ENCODE data around the gene IKZF4. TPM values are rescaled to one million over a fixed set of nuclear protein-coding genes. Genes with fewer than 3 reads are reported as not detected.

The IKZF4 gene
- total and polyA plus RNA-seq, 2 of the 8 experiments (the other 6 are each of a cell fraction or from before 2014, with no cell fraction given), result 8.0 to 13.3 TPM

DNA sequence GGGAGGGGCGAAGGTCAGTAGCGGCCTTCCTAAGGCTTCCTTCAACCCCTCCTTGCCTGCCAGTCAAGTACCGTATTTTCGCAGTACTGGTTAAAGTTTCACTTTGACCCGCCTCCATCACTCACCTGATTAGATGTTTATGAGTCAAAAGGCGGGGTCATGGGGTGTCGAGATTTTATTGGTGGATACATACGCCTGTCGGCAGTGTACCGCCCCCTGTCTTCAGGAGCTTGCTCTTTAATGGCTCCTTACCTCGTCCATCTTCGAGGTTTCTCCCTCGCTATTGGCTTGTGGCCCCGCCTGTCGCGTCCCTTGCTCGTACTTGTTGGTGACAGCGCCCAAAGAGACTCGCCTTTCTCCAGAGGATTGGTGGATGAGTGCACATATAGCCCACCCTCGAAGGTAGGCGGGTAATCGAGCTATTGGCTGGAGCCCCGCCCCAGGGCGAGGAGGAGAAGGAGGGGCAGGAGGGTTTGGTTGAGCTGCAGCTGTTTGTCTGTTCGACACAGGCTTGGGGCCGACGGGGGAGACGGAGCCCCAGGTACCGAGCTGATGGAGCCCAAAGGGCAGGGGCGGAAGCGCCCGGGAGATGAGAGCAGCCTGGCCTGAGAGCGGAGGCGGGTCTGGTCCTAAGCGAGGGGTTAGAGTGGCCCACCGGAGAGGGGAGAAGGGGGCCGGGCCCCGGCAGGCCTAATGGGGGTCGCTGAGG lies 47.1 kb upstream of the IKZF4 start, which contains the start of gene RAB5B:
RAB5B (plus strand) TSS at position 480 of the 709 bp plus-strand sequence. CDS start 12,883 bp downstream, outside the sequence.
- ChIA-PET CTCF (ENCODE audit: partially characterized antibody) (interaction anchor here (1.2 to 2.6 kb wide), 7 partner anchors 10 to 235 kb away, joined by 3 to 14 read pairs (median 6); partner anchors contain the start of genes ORMDL2 and SARNP), POLR2A (ENCODE audit: partially characterized antibody) (interaction anchor here (0.7 to 2.7 kb wide), 29 partner anchors 8 to 286 kb away, joined by 3 to 16 read pairs (median 4); partner anchors contain the start of genes DGKA, DNAJC14, ERBB3 and IKZF4)
- peak within 1 kb of the TSS; percentile 97 for H3K4ac ChIP-seq (replicated peaks; ENCODE audit: insufficient read length, low read depth, low read length)
- H3K4me1 ChIP-seq (replicated peaks in 1 of 4; ENCODE audit: control insufficient read depth in 3 of 4, insufficient read depth in 4 of 4, low read length in 3 of 4), result peaks cover 0 to 4% (median 1%) of the 10 kb centered on the region in 4 experiments; a peak in 4 of 7 replicates
- FAIRE-seq, result peak; percentile 98
- peaks cover 0 to 33% of the 10 kb centered on the region in 2 experiments; a peak in 3 of 4 replicates for H3K79me2 ChIP-seq (ENCODE audit: control insufficient read depth in 1 of 2, insufficient read depth in 2 of 2, low read length in 2 of 2)
- H3K56ac ChIP-seq (replicated peaks; ENCODE audit: insufficient read length, low read depth, low read length), result peak within 1 kb of the TSS; percentile 79
- peaks cover 2% of the 10 kb centered on the region; the same call in 1 of the 2 replicates for H3K79me1 ChIP-seq (ENCODE audit: low read depth, low read length)
- peak; percentile 94 to 100 for DNase-seq (ENCODE audit: low read depth in 1 of 2, low spot score in 2 of 2)
- peaks cover 2 to 21% (median 13%) of the 10 kb centered on the region in 4 experiments; a peak in 5 of 8 replicates for H3K36me3 ChIP-seq (ENCODE audit: control insufficient read depth in 2 of 4, insufficient read depth in 4 of 4, low read length in 3 of 4)
- no peaks in the 10 kb centered on the region for H3K27me3 ChIP-seq (replicated peaks in 1 of 4; ENCODE audit: control insufficient read depth in 3 of 4, extremely low read depth in 1 of 4, insufficient read depth in 3 of 4, low read length in 3 of 4)
- no peak within 1 kb of the TSS for H3K23ac ChIP-seq (ENCODE audit: insufficient read length)
- peaks cover 0 to 3% of the 10 kb centered on the region in 2 experiments for H4K20me1 ChIP-seq (replicated peaks in 1 of 2; ENCODE audit: control insufficient read depth in 1 of 2, insufficient read depth in 2 of 2, low read length in 2 of 2)
- peak within 1 kb of the TSS; percentile 65 to 93 (median 88) for H3K4me3 ChIP-seq (ENCODE audit: extremely low read depth in 1 of 4, insufficient read depth in 2 of 4, low read depth in 3 of 4, low read length in 4 of 4)
- H2BK120ac ChIP-seq (replicated peaks; ENCODE audit: low read depth, low read length), result no peak within 1 kb of the TSS
- H2BK5ac ChIP-seq (ENCODE audit: low read depth, low read length), result peak within 1 kb of the TSS; percentile 53; the same call in 1 of the 2 replicates
- no peak within 1 kb of the TSS for H2BK20ac ChIP-seq (ENCODE audit: low read length)
- peak within 1 kb of the TSS; percentile 63 for H4K5ac ChIP-seq (ENCODE audit: insufficient read length, low read depth, low read length)
- H4K8ac ChIP-seq (ENCODE audit: extremely low read depth, insufficient read depth, low read length), result peak within 1 kb of the TSS; percentile 36; the same call in 1 of the 2 replicates
- peak within 1 kb of the TSS; percentile 64 to 75 (median 72) for H3K9ac ChIP-seq (replicated peaks in 1 of 4; ENCODE audit: extremely low read depth in 1 of 4, low read depth in 3 of 4, low read length in 3 of 4)
- no peak within 1 kb of the TSS for H3K14ac ChIP-seq (ENCODE audit: insufficient read length)
- 2% methylated on average over 39 of the region's 39 CpGs; no CpG with 5 or more reads in 1 of the 2 experiments for WGBS, 2 experiments (ENCODE audit: extremely low coverage in 1 of 2, insufficient coverage in 1 of 2, insufficient read length in 1 of 2, insufficient replicate concordance in 2 of 2, low coverage in 1 of 2, low lambda C conversion rate in 2 of 2, missing lambda C conversion rate in 1 of 2)
- no peaks in the 10 kb centered on the region for H3K9me3 ChIP-seq (ENCODE audit: insufficient read depth in 2 of 2, low read depth in 1 of 2, low read length in 1 of 2)
- peak within 1 kb of the TSS; percentile 63 for H2BK12ac ChIP-seq (ENCODE audit: low read depth, low read length)
- H2AK5ac ChIP-seq (ENCODE audit: low read depth, low read length), result peak within 1 kb of the TSS; percentile 79; the same call in 1 of the 2 replicates
- H2AFZ ChIP-seq (ENCODE audit: low read length), result no peak within 1 kb of the TSS
- H2BK15ac ChIP-seq (ENCODE audit: low read length), result peak within 1 kb of the TSS; percentile 74; the same call in 1 of the 2 replicates
- peak within 1 kb of the TSS; percentile 90 to 96 for H3K4me2 ChIP-seq (ENCODE audit: insufficient read depth in 1 of 2, low read depth in 2 of 2, low read length in 2 of 2)
- H3K18ac ChIP-seq (ENCODE audit: extremely low read depth, low read length), result peak within 1 kb of the TSS; percentile 62; the same call in 1 of the 2 replicates
- H3K23me2 ChIP-seq (ENCODE audit: low read depth, low read length), result peaks cover 6% of the 10 kb centered on the region
- peak within 1 kb of the TSS; percentile 12; the same call in 1 of the 2 replicates for H3K27ac ChIP-seq (ENCODE audit: low read depth, low read length)
- peak within 1 kb of the TSS; percentile 88 for H4K91ac ChIP-seq (replicated peaks; ENCODE audit: insufficient read length, low read length)
- TF ChIP-seq TAF7 (optimal IDR thresholded peaks at IDR 0.05; ENCODE audit: borderline replicate concordance, low read depth, low read length) (peak; percentile 96), GABPA (IDR thresholded peaks at IDR 0.05; ENCODE audit: borderline replicate concordance, insufficient read depth, low read length) (peak; percentile 64; the same call in 1 of the 2 replicates), CBX5 (IDR thresholded peaks at IDR 0.05; ENCODE audit: low read depth, low read length) (no peak), JUN (IDR thresholded peaks at IDR 0.05; ENCODE audit: low read depth, low read length) (no peak), BCL11A (IDR thresholded peaks at IDR 0.05; ENCODE audit: low read depth in 2 of 2, low read length in 2 of 2) (no peak), SAP30 (IDR thresholded peaks at IDR 0.05; ENCODE audit: insufficient read depth, insufficient replicate concordance, low read length) (peak; percentile 70), TBP (IDR thresholded peaks at IDR 0.05; ENCODE audit: low read depth, low read length) (peak; percentile 94), POLR2AphosphoS5 (IDR thresholded peaks at IDR 0.05; ENCODE audit: low read depth, low read length) (peak; percentile 89), RFX5 (IDR thresholded peaks at IDR 0.05; ENCODE audit: borderline replicate concordance, low read depth, low read length) (no peak), RBBP5 (IDR thresholded peaks at IDR 0.05; ENCODE audit: borderline replicate concordance, low read depth, low read length) (no peak), SP4 (IDR thresholded peaks at IDR 0.05; ENCODE audit: low read length) (peak; percentile 98)

Measured in H1 (cell line).